Measurements from ENCODE around the gene OR8B12. TPM values are rescaled to one million over a fixed set of nuclear protein-coding genes. Genes with fewer than 3 reads are reported as not detected.

Gene OR8B12
- total and polyA plus RNA-seq, 2 of the 4 experiments (the other 2 are of a cell fraction), result not detected

DNA sequence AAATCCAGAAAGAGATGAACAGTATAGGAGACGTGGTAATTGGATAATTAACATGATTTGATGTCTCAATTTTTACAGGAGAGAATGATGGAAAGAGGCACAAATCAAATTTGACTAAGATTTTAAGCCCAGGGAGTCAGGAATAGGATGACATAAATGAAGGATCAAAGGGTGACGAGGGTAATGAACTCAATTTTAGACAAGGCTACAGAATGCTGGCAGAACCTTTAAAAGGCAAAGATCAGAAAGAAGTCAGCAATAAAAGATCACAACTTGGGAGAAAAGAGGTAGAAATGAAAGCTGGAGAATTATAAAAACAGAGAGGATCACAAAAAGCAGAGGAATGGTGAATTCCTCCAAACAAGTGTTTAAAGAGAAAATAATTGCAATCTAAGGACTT is 13.4 kb upstream of the OR8B12 start:
- no peaks in the 10 kb centered on the region for H3K79me1 ChIP-seq (ENCODE audit: low read depth in 1 of 2, low read length in 2 of 2)
- H3K9me3 ChIP-seq (ENCODE audit: control insufficient read depth, insufficient read depth, low read length), result no peaks in the 10 kb centered on the region
- H4K8ac ChIP-seq (ENCODE audit: low read depth in 2 of 2, low read length in 2 of 2), result no peak overlapping the region
- no peak overlapping the region for H4K5ac ChIP-seq (ENCODE audit: low read depth, low read length)
- no peak overlapping the region for H2BK5ac ChIP-seq (ENCODE audit: low read depth, low read length, poor library complexity, severe bottlenecking)
- H2BK120ac ChIP-seq (ENCODE audit: low read depth, low read length), result no peak overlapping the region
- no peaks in the 10 kb centered on the region; the same call in 1 of the 2 replicates for H3K27me3 ChIP-seq (ENCODE audit: control insufficient read depth, insufficient read depth, low read length)
- no peaks in the 10 kb centered on the region for H3K4me1 ChIP-seq (ENCODE audit: control insufficient read depth, insufficient read depth, low read length)
- H3K36me3 ChIP-seq (ENCODE audit: control insufficient read depth, insufficient read depth, low read length), result no peaks in the 10 kb centered on the region
- H3K56ac ChIP-seq (ENCODE audit: extremely low read depth, insufficient read depth, low read length), result no peak overlapping the region
- no peaks in the 10 kb centered on the region for H4K20me1 ChIP-seq (ENCODE audit: insufficient read depth, low read length)
- no peak overlapping the region for H2BK20ac ChIP-seq (ENCODE audit: low read depth, low read length)
- no peaks in the 10 kb centered on the region for H3K9me1 ChIP-seq (ENCODE audit: insufficient read depth, low read length)
- H3K27ac ChIP-seq (ENCODE audit: insufficient read depth, low read length), result no peak overlapping the region
- no peak overlapping the region for H3K18ac ChIP-seq (ENCODE audit: low read depth, low read length)
- no CpG with 5 or more reads among the region's 2 CpGs for WGBS, 2 experiments (ENCODE audit: extremely low coverage in 2 of 2, insufficient read length in 1 of 2)
- no peak overlapping the region for H4K91ac ChIP-seq (ENCODE audit: insufficient read depth, low read depth, low read length)
- no peak overlapping the region for H3K4me3 ChIP-seq (ENCODE audit: insufficient read depth, low read depth, low read length)
- dilution Hi-C loops (cut with HindIII; ENCODE audit: low sequenced_read_pairs, unreplicated experiment), result no loop called here
- BruUV-seq (replicated peaks), result no TSS peak
- no peak overlapping the region for H3K9ac ChIP-seq (ENCODE audit: low read depth, low read length)
- DNase-seq (no peak), ATAC-seq (ENCODE audit: low read depth) (no peak)
- ChIA-PET POLR2A (ENCODE audit: unreplicated experiment) (no interaction called here), CTCF (no interaction called here)
- in situ Hi-C loops (cut with MboI; ENCODE audit: low sequenced_read_pairs), result no loop called here
- no peak overlapping the region for H2AK5ac ChIP-seq (ENCODE audit: low read depth, low read length)
- TF ChIP-seq BHLHE40 (IDR thresholded peaks at IDR 0.05; ENCODE audit: low read depth, low read length) (no peak), FOS (IDR thresholded peaks at IDR 0.05; ENCODE audit: low read depth, low read length) (no peak), USF2 (IDR thresholded peaks at IDR 0.05; ENCODE audit: low read depth, low read length) (no peak), NFE2L2 (IDR thresholded peaks at IDR 0.05; ENCODE audit: low read depth, low read length) (no peak)
- no peak overlapping the region for H3K4ac ChIP-seq (ENCODE audit: low read depth, low read length)
- H2AK9ac ChIP-seq (replicated peaks; ENCODE audit: low read depth, low read length, poor library complexity), result no peak overlapping the region
- no peak overlapping the region for H2AFZ ChIP-seq (replicated peaks; ENCODE audit: low read length, poor library complexity)
- H3K14ac ChIP-seq (replicated peaks; ENCODE audit: low read depth, low read length), result no peak overlapping the region
- H3K4me2 ChIP-seq (ENCODE audit: low read depth, low read length), result no peak overlapping the region
- intact Hi-C loops (cut with micrococcal nuclease), result no loop called here
- no peak overlapping the region for H3K23ac ChIP-seq (ENCODE audit: low read depth, low read length)
- H2BK15ac ChIP-seq (ENCODE audit: low read depth, low read length), result no peak overlapping the region
